ENCODE results near the gene NDUFAF5. TPM values are rescaled to one million over a fixed set of nuclear protein-coding genes. Genes with fewer than 3 reads are reported as not detected.

The NDUFAF5 gene
- total and polyA plus RNA-seq, 2 of the 8 experiments (the other 6 are each of a cell fraction or from before 2014, with no cell fraction given), result 11.8 to 32.3 TPM

- Histone ChIP-seq H3K18ac (ENCODE audit: extremely low read depth, low read length) (no peak overlapping the region), H2BK20ac (ENCODE audit: low read length) (no peak overlapping the region), H3K4me1 (replicated peaks in 1 of 4; ENCODE audit: control insufficient read depth in 3 of 4, insufficient read depth in 4 of 4, low read length in 3 of 4) (0 out of 7 replicates have a peak, but pooled peaks cover 0 to 3% (median 0%) of the 10 kb centered on the region in 4 experiments), H4K91ac (replicated peaks; ENCODE audit: insufficient read length, low read length) (no peak overlapping the region), H3K36me3 (ENCODE audit: control insufficient read depth in 2 of 4, insufficient read depth in 4 of 4, low read length in 3 of 4) (peaks cover 5 to 79% (median 48%) of the 10 kb centered on the region in 4 experiments; a peak in 7 of 8 replicates), H3K4ac (replicated peaks; ENCODE audit: insufficient read length, low read depth, low read length) (no peak overlapping the region), H3K4me2 (ENCODE audit: insufficient read depth in 1 of 2, low read depth in 2 of 2, low read length in 2 of 2) (no peak overlapping the region), H2BK5ac (ENCODE audit: low read depth, low read length) (no peak overlapping the region), H2AK5ac (ENCODE audit: low read depth, low read length) (no peak overlapping the region), H3K23me2 (ENCODE audit: low read depth, low read length) (no peaks in the 10 kb centered on the region; the same call in 1 of the 2 replicates), H2BK15ac (ENCODE audit: low read length) (no peak overlapping the region), H2BK120ac (replicated peaks; ENCODE audit: low read depth, low read length) (no peak overlapping the region), H3K4me3 (ENCODE audit: extremely low read depth in 1 of 4, insufficient read depth in 2 of 4, low read depth in 3 of 4, low read length in 4 of 4) (no peak overlapping the region), H3K56ac (replicated peaks; ENCODE audit: insufficient read length, low read depth, low read length) (no peak overlapping the region), H3K23ac (ENCODE audit: insufficient read length) (no peak overlapping the region), H3K79me1 (ENCODE audit: low read depth, low read length) (peaks cover 2% of the 10 kb centered on the region; the same call in 1 of the 2 replicates), H3K27ac (ENCODE audit: low read depth, low read length) (no peak overlapping the region), H3K79me2 (ENCODE audit: control insufficient read depth in 1 of 2, insufficient read depth in 2 of 2, low read length in 2 of 2) (peaks cover 5 to 52% of the 10 kb centered on the region in 2 experiments), H4K5ac (ENCODE audit: insufficient read length, low read depth, low read length) (no peak overlapping the region), H4K8ac (ENCODE audit: extremely low read depth, insufficient read depth, low read length) (no peak overlapping the region), H3K9ac (replicated peaks in 1 of 4; ENCODE audit: extremely low read depth in 1 of 4, low read depth in 3 of 4, low read length in 3 of 4) (no peak overlapping the region), H4K20me1 (replicated peaks in 1 of 2; ENCODE audit: control insufficient read depth in 1 of 2, insufficient read depth in 2 of 2, low read length in 2 of 2) (peaks cover 2 to 5% of the 10 kb centered on the region in 2 experiments), H3K27me3 (replicated peaks in 1 of 4; ENCODE audit: control insufficient read depth in 3 of 4, extremely low read depth in 1 of 4, insufficient read depth in 3 of 4, low read length in 3 of 4) (no peaks in the 10 kb centered on the region), H2AFZ (ENCODE audit: low read length) (no peak overlapping the region), H2BK12ac (ENCODE audit: low read depth, low read length) (no peak overlapping the region), H3K14ac (ENCODE audit: insufficient read length) (no peak overlapping the region), H3K9me3 (ENCODE audit: insufficient read depth in 2 of 2, low read depth in 1 of 2, low read length in 1 of 2) (no peaks in the 10 kb centered on the region)
- FAIRE-seq (no peak), DNase-seq (ENCODE audit: low read depth in 1 of 2, low spot score in 2 of 2) (no peak)
- TF ChIP-seq POLR2A (IDR thresholded peaks at IDR 0.05; ENCODE audit: control extremely low read depth in 1 of 2, low read depth in 2 of 2, low read length in 2 of 2) (no peak), EP300 (IDR thresholded peaks at IDR 0.05; ENCODE audit: borderline replicate concordance in 1 of 2, low read depth in 2 of 2, low read length in 2 of 2) (no peak), BCL11A (IDR thresholded peaks at IDR 0.05; ENCODE audit: low read depth in 2 of 2, low read length in 2 of 2) (no peak), SP1 (IDR thresholded peaks at IDR 0.05; ENCODE audit: low read depth, low read length) (no peak), CHD1 (IDR thresholded peaks at IDR 0.05; ENCODE audit: low read depth, low read length) (no peak), RNF2 (IDR thresholded peaks at IDR 0.05; ENCODE audit: borderline replicate concordance, low read depth, low read length, missing control alignments, poor library complexity, severe bottlenecking) (no peak), CTBP2 (IDR thresholded peaks at IDR 0.05; ENCODE audit: borderline replicate concordance, insufficient read depth, insufficient read length, low read length) (no peak), MAX (IDR thresholded peaks at IDR 0.05) (no peak), EZH2 (IDR thresholded peaks at IDR 0.05; ENCODE audit: low read depth, low read length, severe bottlenecking) (no peak), EGR1 (IDR thresholded peaks at IDR 0.05; ENCODE audit: borderline replicate concordance, low read depth, low read length) (no peak), CEBPB (IDR thresholded peaks at IDR 0.05; ENCODE audit: low read depth, low read length) (no peak), RFX5 (IDR thresholded peaks at IDR 0.05; ENCODE audit: borderline replicate concordance, low read depth, low read length) (no peak)
- 94% methylated on average over 3 of the region's 3 CpGs; no CpG with 5 or more reads in 1 of the 2 experiments for WGBS, 2 experiments (ENCODE audit: extremely low coverage in 1 of 2, insufficient coverage in 1 of 2, insufficient read length in 1 of 2, insufficient replicate concordance in 2 of 2, low coverage in 1 of 2, low lambda C conversion rate in 2 of 2, missing lambda C conversion rate in 1 of 2)
- ChIA-PET POLR2A (ENCODE audit: partially characterized antibody) (interaction anchor here (0.5 kb wide), 1 partner anchor 179 kb away, joined by 3 read pairs; no protein-coding TSS in a partner anchor), CTCF (ENCODE audit: partially characterized antibody) (interaction anchor here (1.6 to 2.1 kb wide), 2 partner anchors 10 to 168 kb away, joined by 4 to 6 read pairs; no protein-coding TSS in a partner anchor)
Measured at GRCh38 chr20:13778827-13779226, 6.0 kb upstream of the NDUFAF5 start.
